Neuronal stem cell (in vitro differentiated cells): ENCODE data around the gene MAP10.

ENCODE experiments used
- DNase-seq: peaks from one replicate; pipeline ENCODE4 v3.0.0-alpha.2; 2013; ENCODE audit warnings: low spot score
- H2AFZ ChIP-seq: one replicate; pipeline ENCODE4 v1.6.1; 2013; ENCODE audit warnings: mild to moderate bottlenecking, low read length, inconsistent platforms
- H2AK5ac ChIP-seq: 2 replicates; pipeline ENCODE4 v1.6.1; 2013; ENCODE audit warnings: low read depth, mild to moderate bottlenecking, inconsistent platforms, low read length, moderate library complexity, mixed read lengths
- H2BK120ac ChIP-seq: 2 replicates; pipeline ENCODE4 v1.6.1; 2013; ENCODE audit warnings: low read depth, mild to moderate bottlenecking, inconsistent platforms, low read length, moderate library complexity, mixed read lengths
- H2BK12ac ChIP-seq: one replicate; pipeline ENCODE4 v1.6.1; 2013; ENCODE audit warnings: low read length, inconsistent platforms
- H2BK15ac ChIP-seq: 2 replicates; pipeline ENCODE4 v1.6.1; 2013; ENCODE audit warnings: mild to moderate bottlenecking, low read length, inconsistent platforms, mixed read lengths
- H2BK5ac ChIP-seq: one replicate; pipeline ENCODE4 v1.6.1; 2013; ENCODE audit warnings: inconsistent platforms, mild to moderate bottlenecking, low read length, moderate library complexity
- H3K14ac ChIP-seq: one replicate; pipeline ENCODE4 v1.6.1; 2013; ENCODE audit warnings: low read length, inconsistent platforms
- H3K18ac ChIP-seq: 2 replicates; pipeline ENCODE4 v1.6.1; 2013; ENCODE audit warnings: low read length, inconsistent platforms
- H3K23ac ChIP-seq: 2 replicates; pipeline ENCODE4 v1.6.1; 2013; ENCODE audit warnings: low read depth, mild to moderate bottlenecking, mixed read lengths, low read length, inconsistent platforms; ENCODE audit not compliant: poor library complexity
- H3K27ac ChIP-seq: replicated peaks from 3 replicates; pipeline ENCODE4 v1.5.1; 2013; ENCODE audit warnings: low read length, inconsistent platforms
- H3K27me3 ChIP-seq, 3 experiments: 2 replicates each; pipeline ENCODE4 v1.6.1; 2013; ENCODE audit warnings: low read length in 3 of 3, mild to moderate bottlenecking in 2 of 3, inconsistent platforms in 1 of 3, low read depth in 1 of 3, mixed read lengths in 1 of 3, moderate library complexity in 1 of 3; ENCODE audit not compliant: control insufficient read depth in 3 of 3, insufficient read depth in 3 of 3
- H3K36me3 ChIP-seq, 2 donors: replicated peaks in 1 of 2; 2 replicates each; pipeline ENCODE4 v1.6.1; 2013; ENCODE audit warnings: low read length in 2 of 2; ENCODE audit not compliant: control insufficient read depth in 2 of 2, insufficient read depth in 2 of 2
- H3K4ac ChIP-seq: 2 replicates; pipeline ENCODE4 v1.6.1; 2013; ENCODE audit warnings: inconsistent platforms, mild to moderate bottlenecking, low read length, moderate library complexity
- H3K4me1 ChIP-seq, 2 donors: 1 replicate in 1 of 2; 2 replicates in 1 of 2; pipeline ENCODE4 v1.6.1; 2013; ENCODE audit warnings: low read length in 2 of 2, low read depth in 1 of 2; ENCODE audit not compliant: control insufficient read depth in 2 of 2, insufficient read depth in 1 of 2
- H3K4me2 ChIP-seq: one replicate; pipeline ENCODE4 v1.6.1; 2013; ENCODE audit warnings: mild to moderate bottlenecking, low read length, inconsistent platforms; ENCODE audit not compliant: insufficient read depth, poor library complexity, severe bottlenecking
- H3K4me3 ChIP-seq, 2 donors: 2 replicates each; pipeline ENCODE4 v1.5.1; 2013; ENCODE audit warnings: low read length in 2 of 2, mild to moderate bottlenecking in 2 of 2, inconsistent platforms in 1 of 2, moderate library complexity in 1 of 2
- H3K79me1 ChIP-seq: one replicate; pipeline ENCODE4 v1.6.1; 2013; ENCODE audit warnings: low read depth, mild to moderate bottlenecking, inconsistent platforms, low read length, moderate library complexity
- H3K9ac ChIP-seq: one replicate; pipeline ENCODE4 v1.6.1; 2013; ENCODE audit warnings: mild to moderate bottlenecking, low read depth, low read length, inconsistent platforms; ENCODE audit not compliant: poor library complexity
- H3K9me3 ChIP-seq, 2 donors: replicated peaks in 1 of 2; 2 replicates each; pipeline versions ENCODE3 to v1.6.1; 2013; ENCODE audit warnings: low read length in 2 of 2, mild to moderate bottlenecking in 2 of 2, inconsistent platforms in 1 of 2, low read depth in 1 of 2, mixed read lengths in 1 of 2, moderate library complexity in 1 of 2; ENCODE audit not compliant: control insufficient read depth in 2 of 2, insufficient read depth in 1 of 2
- H4K8ac ChIP-seq: one replicate; pipeline ENCODE4 v1.6.1; 2013; ENCODE audit warnings: low read depth, mild to moderate bottlenecking, inconsistent platforms, low read length, moderate library complexity
- H4K91ac ChIP-seq: one replicate; pipeline ENCODE4 v1.6.1; 2013; ENCODE audit warnings: low read length, low read depth, mild to moderate bottlenecking, inconsistent platforms; ENCODE audit not compliant: poor library complexity
- WGBS, 2 donors: extraction: QIAGEN DNeasy Blood & Tissue Kit; methylation state at CpG; one replicate each; pipeline ENCODE4 v1.1.7; 2013; ENCODE audit warnings: missing lambda C conversion rate in 2 of 2, mixed read lengths in 1 of 2; ENCODE audit not compliant: insufficient read length in 2 of 2, insufficient replicate concordance in 1 of 2; ENCODE audit errors: extremely low coverage in 2 of 2; 5-methylcytosine and 5-hydroxymethylcytosine counted together

MAP10 gene

DNA sequence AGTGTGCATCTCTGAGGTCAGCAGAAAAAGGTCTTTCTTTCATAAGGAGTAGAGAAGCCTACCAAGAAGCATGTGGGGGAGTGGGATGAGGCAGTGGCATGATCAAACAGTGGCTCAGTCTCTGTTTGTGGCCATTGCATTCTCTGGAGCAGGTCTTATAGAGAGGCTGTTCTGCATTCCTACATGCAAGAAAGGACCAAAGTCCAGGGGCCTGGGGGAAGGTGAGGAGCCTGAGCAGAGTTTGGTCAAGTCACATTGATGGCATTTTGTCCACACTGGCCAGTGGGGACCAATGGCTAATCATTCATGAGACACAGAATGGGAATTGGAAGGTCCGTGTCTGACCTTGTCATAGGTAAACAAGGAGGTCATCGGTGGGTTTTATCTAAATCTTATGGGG lies 25.4 kb downstream of the MAP10 start:
- H3K23ac ChIP-seq = no peak overlapping the region
- H4K91ac ChIP-seq = no peak overlapping the region
- H3K27ac ChIP-seq = no peak overlapping the region
- H3K4me3 ChIP-seq = no peak overlapping the region
- H2BK120ac ChIP-seq = no peak overlapping the region
- no peaks in the 10 kb centered on the region for H3K27me3 ChIP-seq
- no peaks in the 10 kb centered on the region for H3K36me3 ChIP-seq
- H3K14ac ChIP-seq = no peak overlapping the region
- whole genome bisulfite sequencing, 2 donors = no CpG with 5 or more reads among the region's 2 CpGs
- no peak overlapping the region for H3K4ac ChIP-seq
- no peak overlapping the region for H3K9ac ChIP-seq
- no peak overlapping the region for H3K4me2 ChIP-seq
- no peak overlapping the region for H2BK5ac ChIP-seq
- H2BK12ac ChIP-seq = no peak overlapping the region
- H2AFZ ChIP-seq = no peak overlapping the region
- peaks cover 0 to 3% of the 10 kb centered on the region in 2 donors for H3K9me3 ChIP-seq
- H2AK5ac ChIP-seq = no peak overlapping the region
- H4K8ac ChIP-seq = no peak overlapping the region
- DNase-seq = no peak
- H2BK15ac ChIP-seq = no peak overlapping the region
- H3K18ac ChIP-seq = no peak overlapping the region
- H3K4me1 ChIP-seq = no peaks in the 10 kb centered on the region
- no peaks in the 10 kb centered on the region for H3K79me1 ChIP-seq

DNA sequence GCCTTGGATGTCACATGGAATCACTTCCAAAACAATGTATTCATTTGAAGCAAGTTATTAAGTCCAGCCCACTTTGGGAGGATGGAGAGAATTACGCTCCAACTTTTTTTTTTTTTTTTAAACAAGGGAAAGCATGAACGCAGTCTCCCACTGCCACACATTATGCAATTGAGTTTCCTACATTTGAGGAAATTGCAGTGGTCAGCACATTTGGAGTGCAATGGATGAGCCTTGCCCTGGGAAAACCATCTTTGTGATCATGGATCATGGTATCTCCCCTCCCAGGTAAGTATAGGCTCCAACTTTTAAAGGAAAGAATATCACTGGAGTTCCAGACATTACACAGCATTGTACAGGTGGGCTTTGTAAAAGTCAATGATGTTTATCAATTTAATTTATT lies 26.7 kb downstream of the MAP10 start:
- no peak overlapping the region for H3K4ac ChIP-seq
- H3K23ac ChIP-seq = no peak overlapping the region
- H2BK15ac ChIP-seq = no peak overlapping the region
- H3K9me3 ChIP-seq = no peaks in the 10 kb centered on the region
- no peak overlapping the region for H2BK5ac ChIP-seq
- no peak overlapping the region for H4K8ac ChIP-seq
- H3K4me3 ChIP-seq = no peak overlapping the region
- H3K18ac ChIP-seq = no peak overlapping the region
- WGBS, 2 donors = no CpG with 5 or more reads among the region's 2 CpGs
- H2AK5ac ChIP-seq = no peak overlapping the region
- no peak overlapping the region for H3K27ac ChIP-seq
- no peak overlapping the region for H2BK120ac ChIP-seq
- no peak overlapping the region for H3K14ac ChIP-seq
- H2BK12ac ChIP-seq = no peak overlapping the region
- H2AFZ ChIP-seq = no peak overlapping the region
- no peaks in the 10 kb centered on the region for H3K4me1 ChIP-seq
- DNase-seq = no peak
- H3K9ac ChIP-seq = no peak overlapping the region
- no peaks in the 10 kb centered on the region for H3K79me1 ChIP-seq
- no peak overlapping the region for H3K4me2 ChIP-seq
- no peaks in the 10 kb centered on the region for H3K27me3 ChIP-seq
- H3K36me3 ChIP-seq = no peaks in the 10 kb centered on the region
- H4K91ac ChIP-seq = no peak overlapping the region

DNA sequence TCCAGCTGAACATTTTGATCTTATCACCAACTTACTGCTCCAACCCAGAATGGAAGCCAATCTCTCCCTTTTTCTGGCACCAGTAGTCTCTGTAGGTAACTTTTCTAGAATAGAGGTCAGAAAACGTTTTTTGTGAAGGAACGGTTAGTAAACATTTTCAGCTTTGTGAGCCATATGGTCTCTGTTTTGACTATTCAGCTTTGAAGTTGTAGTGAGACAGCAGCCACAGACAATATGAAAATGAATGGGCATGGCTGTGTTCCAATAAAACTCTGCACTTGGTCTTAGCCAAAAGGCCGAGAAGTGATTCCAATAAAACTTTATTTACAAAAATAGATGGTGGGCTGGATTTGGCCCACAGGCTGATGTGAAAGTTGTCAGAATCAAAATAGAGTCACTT lies 28.9 kb downstream of the MAP10 start:
- Histone ChIP-seq H2BK12ac (no peak overlapping the region), H3K4me2 (no peak overlapping the region), H2AFZ (no peak overlapping the region), H3K36me3 (no peaks in the 10 kb centered on the region), H3K14ac (no peak overlapping the region), H3K18ac (no peak overlapping the region), H3K23ac (no peak overlapping the region), H4K8ac (no peak overlapping the region), H3K27ac (no peak overlapping the region), H3K9ac (no peak overlapping the region), H2AK5ac (no peak overlapping the region), H2BK15ac (no peak overlapping the region), H2BK5ac (no peak overlapping the region), H3K9me3 (no peaks in the 10 kb centered on the region), H3K79me1 (no peaks in the 10 kb centered on the region), H3K4me1 (no peaks in the 10 kb centered on the region), H4K91ac (no peak overlapping the region), H3K4ac (no peak overlapping the region), H3K27me3 (no peaks in the 10 kb centered on the region), H2BK120ac (no peak overlapping the region), H3K4me3 (no peak overlapping the region)
- WGBS, 2 donors = no CpG with 5 or more reads among the region's 3 CpGs
- DNase-seq = no peak

DNA sequence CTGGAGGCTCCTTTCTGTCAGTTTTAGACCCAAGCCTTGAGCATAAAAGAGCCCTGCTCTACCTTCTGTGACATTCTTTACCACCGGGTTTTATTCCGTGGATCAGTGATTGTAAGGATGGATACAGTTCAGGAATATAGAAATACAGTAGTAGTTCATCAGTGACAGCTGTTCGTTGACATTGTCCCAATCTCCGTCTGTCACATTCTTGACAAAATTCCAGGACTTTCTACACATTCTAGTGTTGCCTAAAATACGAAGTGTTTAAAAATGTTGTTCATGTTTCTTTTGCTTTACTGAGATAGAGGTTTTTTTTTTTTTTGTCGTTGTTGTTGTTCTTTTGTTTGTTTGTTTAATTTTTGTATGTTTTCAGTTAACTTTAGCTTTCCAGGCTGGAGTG lies 29.9 kb downstream of the MAP10 start:
- Histone ChIP-seq H2AFZ (no peak overlapping the region), H3K27ac (no peak overlapping the region), H3K4me1 (no peaks in the 10 kb centered on the region), H2BK12ac (no peak overlapping the region), H4K8ac (no peak overlapping the region), H3K27me3 (no peaks in the 10 kb centered on the region), H3K4ac (no peak overlapping the region), H4K91ac (no peak overlapping the region), H2BK15ac (no peak overlapping the region), H3K4me3 (no peak overlapping the region), H3K14ac (no peak overlapping the region), H3K79me1 (no peaks in the 10 kb centered on the region), H3K9ac (no peak overlapping the region), H2AK5ac (no peak overlapping the region), H2BK5ac (no peak overlapping the region), H3K36me3 (no peaks in the 10 kb centered on the region), H3K4me2 (no peak overlapping the region), H3K23ac (no peak overlapping the region), H3K9me3 (no peaks in the 10 kb centered on the region), H3K18ac (no peak overlapping the region), H2BK120ac (no peak overlapping the region)
- DNase-seq = no peak
- no CpG with 5 or more reads among the region's 6 CpGs for WGBS, 2 donors
